Retinal pigment epithelial cell (primary cell): ENCODE data around the gene SHISA4.
"Not testable (repeated sequence)": the region's sequence is repeated elsewhere in the genome, so short reads cannot be mapped to it uniquely, and the experiment has no call there.

Experiments
- DNase-seq: peaks from one replicate; pipeline ENCODE4 v3.0.0-alpha.2; 2010; ENCODE audit warnings: low read depth
- H3K4me3 ChIP-seq: 2 replicates; pipeline ENCODE4 v1.5.1; 2011; ENCODE audit warnings: mild to moderate bottlenecking, low read length, control low read depth, moderate library complexity
- CTCF ChIP-seq: conservative IDR thresholded peaks from 2 replicates; pipeline ENCODE4 v1.5.1; 2011; ENCODE audit warnings: low read depth, low read length, control low read depth, inconsistent platforms

The SHISA4 gene

GRCh38 chr1:201847150-201847549 is 41.5 kb upstream of the SHISA4 start:
- DNase-seq: no peak
- no peak for TF ChIP-seq CTCF
- H3K4me3 ChIP-seq: no peak overlapping the region

GRCh38 chr1:201848230-201848629 is 40.5 kb upstream of the SHISA4 start:
- TF ChIP-seq CTCF: no peak
- H3K4me3 ChIP-seq: no peak overlapping the region
- no peak for DNase-seq

GRCh38 chr1:201849372-201850052 is 39.2 kb upstream of the SHISA4 start:
- TF ChIP-seq CTCF: no peak
- no peak overlapping the region for H3K4me3 ChIP-seq
- DNase-seq: no peak

GRCh38 chr1:201850053-201850397 is 38.7 kb upstream of the SHISA4 start:
- TF ChIP-seq CTCF: no peak
- DNase-seq: peak; percentile 20
- no peak overlapping the region for H3K4me3 ChIP-seq

- DNase-seq: no peak
Measured at GRCh38 chr1:201851949-201852348, 36.7 kb upstream of the SHISA4 start.

GRCh38 chr1:201856722-201857121 is 32.0 kb upstream of the SHISA4 start:
- H3K4me3 ChIP-seq, DNase-seq: not testable (repeated sequence)

More at GRCh38 chr1:201851949-201852348, 36.7 kb upstream of the SHISA4 start:
- H3K4me3 ChIP-seq: no peak overlapping the region
- no peak for TF ChIP-seq CTCF

- no peak for TF ChIP-seq CTCF
- no peak overlapping the region for H3K4me3 ChIP-seq
- no peak for DNase-seq
Measured at GRCh38 chr1:201859424-201859823, 29.3 kb upstream of the SHISA4 start.

- DNase-seq: no peak
Measured at GRCh38 chr1:201861448-201861847, 27.2 kb upstream of the SHISA4 start.

More at GRCh38 chr1:201861448-201861847, 27.2 kb upstream of the SHISA4 start:
- no peak overlapping the region for H3K4me3 ChIP-seq
- TF ChIP-seq CTCF: no peak
